Ovary (tissue), 3 donors: ENCODE measurements around the gene ALDOC.

Experiments
- EP300 ChIP-seq: sonication (generic); formaldehyde crosslinking; IDR thresholded peaks from one replicate; pipeline ENCODE4 v1.6.1; 2017; ENCODE audit warnings: antibody characterized with exemption
- POLR2A ChIP-seq: fragments of 450-650 bp; IDR thresholded peaks from one replicate; pipeline ENCODE4 v1.6.1; 2017; ENCODE audit warnings: antibody characterized with exemption, mild to moderate bottlenecking, moderate library complexity
- TF ChIP-seq, protein P1 (sequence below), 3 donors: fragments of 450-650 bp in 2 of 3; fragments of 200-600 bp in 1 of 3; IDR thresholded peaks; one replicate each; pipeline versions ENCODE4 v1.5.1 to v1.8.0; 2016 to 2022; ENCODE audit warnings: antibody characterized with exemption in 3 of 3, mild to moderate bottlenecking in 1 of 3
- donor health status: DM: no; HTN: no; CAD: no.

GRCh38 chr17:28534740-28535375, 41.8 kb downstream of the ALDOC start:
- TF ChIP-seq, protein P1, sequence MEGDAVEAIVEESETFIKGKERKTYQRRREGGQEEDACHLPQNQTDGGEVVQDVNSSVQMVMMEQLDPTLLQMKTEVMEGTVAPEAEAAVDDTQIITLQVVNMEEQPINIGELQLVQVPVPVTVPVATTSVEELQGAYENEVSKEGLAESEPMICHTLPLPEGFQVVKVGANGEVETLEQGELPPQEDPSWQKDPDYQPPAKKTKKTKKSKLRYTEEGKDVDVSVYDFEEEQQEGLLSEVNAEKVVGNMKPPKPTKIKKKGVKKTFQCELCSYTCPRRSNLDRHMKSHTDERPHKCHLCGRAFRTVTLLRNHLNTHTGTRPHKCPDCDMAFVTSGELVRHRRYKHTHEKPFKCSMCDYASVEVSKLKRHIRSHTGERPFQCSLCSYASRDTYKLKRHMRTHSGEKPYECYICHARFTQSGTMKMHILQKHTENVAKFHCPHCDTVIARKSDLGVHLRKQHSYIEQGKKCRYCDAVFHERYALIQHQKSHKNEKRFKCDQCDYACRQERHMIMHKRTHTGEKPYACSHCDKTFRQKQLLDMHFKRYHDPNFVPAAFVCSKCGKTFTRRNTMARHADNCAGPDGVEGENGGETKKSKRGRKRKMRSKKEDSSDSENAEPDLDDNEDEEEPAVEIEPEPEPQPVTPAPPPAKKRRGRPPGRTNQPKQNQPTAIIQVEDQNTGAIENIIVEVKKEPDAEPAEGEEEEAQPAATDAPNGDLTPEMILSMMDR (IDR thresholded peaks at IDR 0.05) = no peak
- TF ChIP-seq POLR2A (no peak), EP300 (no peak)
